NCI-H2171 (cell line): ENCODE results near the gene BHLHA15.

Experiments
- DNase-seq: peaks from one replicate; lab custom pipeline; 2025; lab: John Stamatoyannopoulos, UW

Gene BHLHA15

DNA sequence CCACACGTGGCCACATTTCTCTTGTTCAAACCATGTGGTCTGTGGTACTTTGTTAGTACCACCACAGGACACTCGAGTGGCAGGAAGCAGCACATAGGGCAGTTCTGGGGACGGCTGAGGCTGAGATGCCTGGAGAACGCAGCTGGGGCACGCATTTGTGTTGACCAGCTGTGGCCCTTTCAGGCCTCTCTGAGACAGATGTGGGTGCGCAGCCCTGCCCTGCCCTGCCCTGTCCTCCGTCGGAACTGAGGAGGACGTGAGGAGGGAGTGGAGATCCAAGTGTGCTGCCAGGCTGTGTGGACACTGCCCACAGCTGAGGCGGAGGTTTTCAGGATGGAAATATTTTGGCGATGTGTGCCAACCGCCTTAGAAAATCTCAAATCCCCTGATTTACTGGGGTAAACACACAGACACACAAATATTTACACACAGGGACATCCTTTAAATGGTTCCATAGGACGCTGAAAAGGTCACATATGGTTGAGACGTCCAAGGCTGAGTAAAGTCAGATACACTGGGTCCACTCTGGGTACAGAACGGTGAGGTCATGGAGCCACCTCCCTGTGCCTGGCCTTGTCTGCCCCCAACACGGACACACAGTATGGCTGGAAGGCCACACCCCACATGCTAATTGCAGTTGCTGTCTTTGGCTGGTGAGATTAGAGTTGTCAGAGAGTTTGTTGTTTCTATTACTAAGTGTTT, 14.8 kb downstream of the BHLHA15 start:
- no peak for DNase-seq

DNA sequence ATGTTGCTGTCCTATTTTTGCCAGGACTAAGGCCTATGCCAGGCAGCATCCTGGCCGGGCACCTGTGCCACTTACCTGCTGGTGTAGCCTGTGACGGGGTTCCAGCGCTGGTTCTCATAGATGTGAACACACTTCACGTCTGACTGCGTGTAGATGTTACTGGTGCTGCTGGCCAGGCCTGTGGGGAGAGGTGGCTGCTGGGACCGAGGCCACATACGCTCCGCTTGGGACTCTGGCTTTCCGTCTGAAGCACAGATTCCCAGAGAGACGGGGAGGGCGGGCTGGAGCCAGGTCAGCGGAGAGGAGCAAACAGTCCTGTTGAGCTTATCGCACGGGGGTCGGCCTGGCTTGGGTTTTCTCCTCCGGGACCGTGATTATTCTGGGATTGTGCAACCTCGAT, 16.7 kb downstream of the BHLHA15 start:
- no peak for DNase-seq

DNA sequence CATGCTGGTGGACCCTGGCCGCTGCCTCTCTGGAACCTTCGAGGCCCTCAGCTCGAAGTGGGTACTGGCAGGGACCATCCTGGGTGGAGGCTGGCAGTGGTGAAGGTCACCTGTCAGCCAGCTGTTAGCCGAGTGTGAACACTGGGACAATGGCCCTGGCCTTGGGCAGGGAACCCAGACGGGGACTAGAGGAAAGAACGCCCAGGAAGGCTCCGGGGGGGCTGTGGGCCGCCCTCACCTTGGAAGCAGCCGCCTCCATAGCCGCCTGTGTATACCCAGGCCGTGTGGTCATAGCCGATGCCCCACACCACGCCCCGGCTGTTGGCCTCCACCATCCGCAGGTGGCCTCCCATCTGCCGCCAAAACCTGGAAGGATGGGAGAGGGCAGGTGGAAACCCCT, 17.6 kb downstream of the BHLHA15 start:
- DNase-seq: no peak

DNA sequence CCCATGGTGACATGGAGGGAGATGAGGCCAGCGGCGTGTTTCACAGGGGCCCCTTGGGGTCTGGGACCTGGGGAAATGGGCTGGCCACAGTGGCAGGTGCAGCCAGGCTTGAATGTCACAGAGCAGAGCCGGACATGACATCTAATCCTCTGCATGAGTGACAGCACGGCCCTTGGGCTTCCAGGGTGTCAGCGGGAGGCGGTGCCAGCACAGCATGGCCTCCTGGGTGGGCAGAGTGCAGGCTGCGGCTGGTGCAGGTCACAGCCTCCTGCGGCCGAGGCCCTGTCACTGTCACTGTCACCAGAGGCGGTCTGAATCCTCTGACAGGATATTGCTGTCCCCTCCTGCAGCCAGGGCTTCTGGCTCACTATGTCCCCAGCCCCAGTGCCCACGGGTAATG, 18.2 kb downstream of the BHLHA15 start:
- DNase-seq: no peak

DNA sequence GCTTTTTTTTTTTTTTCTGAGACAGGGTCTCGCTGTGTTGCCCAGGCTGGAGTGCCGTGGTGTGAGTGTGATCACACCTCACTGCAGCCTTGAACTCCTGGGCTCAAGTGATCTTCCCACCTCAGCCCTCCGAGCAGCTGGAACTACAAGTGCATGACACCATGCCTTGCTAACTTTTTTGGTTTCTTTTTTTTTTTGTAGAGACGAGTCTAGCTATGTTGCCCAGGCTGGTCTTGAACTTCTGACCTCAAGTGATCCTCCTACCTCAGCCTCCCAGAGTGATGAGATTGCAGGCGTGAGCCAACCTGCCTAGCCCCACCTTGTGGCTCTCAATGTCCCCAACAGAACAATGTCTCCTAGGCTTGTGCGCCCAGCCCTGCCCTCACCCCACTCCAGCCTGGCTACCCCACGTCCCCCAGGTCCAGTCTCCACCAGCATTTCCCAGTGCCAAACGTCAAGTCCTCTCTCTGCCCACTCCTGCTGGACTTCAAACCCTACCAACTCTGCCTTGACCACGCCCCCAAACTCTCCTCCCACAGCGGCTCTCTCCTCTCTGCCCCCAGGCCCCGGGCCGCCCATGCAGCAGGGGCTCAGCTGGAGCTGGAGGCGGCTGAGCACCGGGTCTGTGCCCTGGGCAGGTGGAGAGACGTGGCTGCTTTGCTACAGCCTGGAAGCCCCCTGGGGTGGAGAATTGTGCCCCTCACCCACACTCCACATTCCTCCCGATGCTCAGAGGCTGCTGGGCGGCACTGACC, 18.9 kb downstream of the BHLHA15 start:
- DNase-seq: no peak

DNA sequence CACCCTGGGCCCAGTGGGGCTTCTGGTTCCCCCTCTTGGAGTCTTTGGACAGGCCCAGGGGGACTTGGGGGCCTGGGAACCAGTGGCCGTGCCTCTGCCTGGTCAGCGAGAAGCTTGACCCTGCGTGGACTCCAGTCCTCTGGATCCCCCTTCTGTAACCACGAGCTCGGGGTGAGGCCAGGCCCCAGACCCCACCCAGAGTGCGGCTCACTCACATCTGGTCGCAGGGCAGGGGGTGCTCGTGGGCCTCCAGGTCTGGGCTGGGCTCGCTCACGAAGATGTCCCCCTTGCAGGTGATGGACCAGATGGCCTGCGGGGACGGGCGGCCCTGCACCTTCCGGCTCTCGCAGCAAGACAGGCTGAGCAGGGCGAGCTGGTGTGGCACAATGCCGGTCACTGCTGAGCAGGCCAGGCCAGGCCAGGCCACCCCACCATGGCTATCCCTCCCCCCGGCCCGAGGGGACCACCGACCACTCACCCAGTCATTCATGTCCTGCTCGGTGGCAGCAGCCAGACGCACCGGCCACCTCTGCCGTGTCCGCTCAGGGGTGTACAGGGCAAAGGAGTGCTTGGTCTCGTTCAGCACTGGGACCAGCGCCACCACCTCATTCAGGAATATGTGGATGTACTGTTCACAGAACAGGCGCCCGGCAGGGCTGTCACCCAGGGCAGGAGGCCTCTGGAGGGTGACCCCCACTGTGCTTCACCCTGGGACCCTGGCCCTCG, 19.7 kb downstream of the BHLHA15 start:
- DNase-seq: no peak

DNA sequence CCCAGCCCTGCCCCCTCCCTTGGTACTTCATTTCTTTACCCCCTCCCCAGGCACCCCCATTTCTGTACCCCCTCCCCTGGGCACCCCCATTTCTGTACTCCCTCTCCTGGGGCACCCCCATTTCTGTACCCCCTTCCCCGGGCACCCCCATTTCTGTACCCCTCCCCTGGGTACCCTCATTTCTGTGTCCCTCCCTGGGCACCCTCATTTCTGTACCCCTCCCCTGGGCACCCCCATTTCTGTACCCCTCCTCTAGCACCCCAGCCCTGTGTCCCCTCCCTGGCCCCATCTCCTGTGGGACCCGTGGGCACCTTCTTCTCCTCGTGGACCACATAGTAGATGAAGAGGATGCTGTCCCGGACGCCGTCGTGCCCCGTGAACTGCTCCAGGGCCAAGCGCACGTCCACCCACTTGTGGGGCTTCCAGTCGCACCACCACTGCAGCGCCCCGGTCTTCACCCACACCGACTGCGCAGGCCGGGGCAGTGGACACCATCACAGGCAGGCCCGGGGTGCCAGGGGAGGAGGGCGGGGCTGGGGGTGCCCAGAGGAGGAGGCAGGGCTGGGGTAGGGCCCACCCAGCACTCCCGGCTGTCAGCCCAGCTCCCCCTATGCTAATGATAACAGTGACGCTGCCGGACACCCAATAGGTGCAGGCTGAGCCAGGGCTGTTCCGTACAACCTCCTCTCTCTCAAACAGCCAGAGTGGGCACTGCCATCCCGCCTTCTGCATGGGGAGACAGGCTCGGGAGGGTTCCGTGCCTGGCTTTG, 20.4 kb downstream of the BHLHA15 start:
- no peak for DNase-seq

DNA sequence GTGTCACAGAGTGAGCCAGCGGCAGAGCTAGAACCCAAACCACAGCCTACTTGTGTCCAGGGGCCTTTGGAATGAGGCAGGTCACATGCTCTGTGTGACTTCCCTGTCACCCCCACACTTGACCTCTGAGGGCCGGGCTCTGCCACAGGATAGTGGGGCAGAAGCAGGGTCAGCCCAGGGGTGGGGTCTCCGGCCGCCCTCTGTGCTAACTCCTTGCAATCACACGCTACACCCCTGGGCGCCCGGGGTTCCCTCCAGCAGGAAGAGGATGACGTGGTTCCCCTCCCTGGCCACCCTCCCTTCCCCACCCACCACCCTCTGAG, 21.0 kb downstream of the BHLHA15 start:
- DNase-seq: no peak

DNA sequence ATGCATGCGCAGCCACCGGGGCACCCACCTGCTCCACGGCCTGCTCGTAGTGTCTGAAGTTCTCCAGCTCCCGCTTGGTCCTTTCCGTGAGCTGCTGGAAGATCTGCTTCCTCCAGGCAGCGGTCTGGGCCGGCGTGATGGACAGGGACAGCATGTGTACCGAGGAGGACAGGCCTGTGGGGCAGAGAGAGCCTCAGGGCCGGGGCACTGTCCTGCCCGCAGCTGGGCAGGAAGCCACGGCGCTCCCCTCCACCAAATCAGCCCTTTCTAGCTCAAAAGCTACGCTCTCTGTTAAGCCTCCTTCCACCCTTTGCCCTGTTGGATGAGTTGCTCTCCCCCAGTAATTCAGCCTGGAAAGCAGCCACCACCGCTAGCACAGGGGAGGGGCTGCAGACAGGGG, 21.6 kb downstream of the BHLHA15 start:
- no peak for DNase-seq

DNA sequence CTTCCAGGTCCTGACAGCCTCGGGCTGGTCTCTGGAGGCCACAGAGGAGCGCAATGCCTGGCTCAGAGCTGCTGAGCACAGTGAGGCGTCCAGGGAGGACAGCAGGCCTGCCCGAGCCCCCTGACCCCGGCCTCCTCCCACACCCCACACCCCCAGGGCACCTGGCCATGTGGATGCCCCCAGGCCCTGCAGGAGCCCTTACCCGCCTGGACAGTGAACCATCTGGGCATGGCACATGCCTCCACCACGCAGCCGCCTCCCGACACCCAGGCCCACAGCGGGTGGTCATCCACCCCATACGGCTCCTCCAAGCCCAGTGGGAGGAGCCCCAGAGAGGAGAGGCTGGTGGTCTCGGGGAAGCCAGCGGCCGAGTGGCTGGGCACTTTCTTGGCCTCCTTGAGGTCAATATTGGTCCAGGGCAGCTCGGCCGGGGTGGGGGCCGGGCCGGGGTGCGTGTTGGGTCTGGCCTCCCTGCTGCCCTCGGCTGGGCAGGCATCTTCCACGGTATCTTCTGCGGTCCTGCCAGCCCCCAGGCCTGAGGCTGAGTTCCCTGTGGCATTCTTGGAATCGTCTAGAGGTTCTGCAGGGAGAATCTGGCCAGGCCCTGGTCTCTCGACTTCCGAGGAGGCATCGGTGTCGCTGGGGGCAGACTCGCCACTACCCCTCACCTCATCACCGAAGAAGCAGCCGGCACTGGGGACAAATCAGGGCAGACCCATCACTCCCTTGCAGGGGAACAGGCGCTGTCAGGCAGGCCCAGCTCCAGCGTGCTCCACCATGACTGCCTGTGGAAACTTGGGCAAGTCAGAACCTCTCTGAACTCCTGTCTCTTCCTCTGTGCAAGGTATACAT, 22.2 kb downstream of the BHLHA15 start:
- no peak for DNase-seq

DNA sequence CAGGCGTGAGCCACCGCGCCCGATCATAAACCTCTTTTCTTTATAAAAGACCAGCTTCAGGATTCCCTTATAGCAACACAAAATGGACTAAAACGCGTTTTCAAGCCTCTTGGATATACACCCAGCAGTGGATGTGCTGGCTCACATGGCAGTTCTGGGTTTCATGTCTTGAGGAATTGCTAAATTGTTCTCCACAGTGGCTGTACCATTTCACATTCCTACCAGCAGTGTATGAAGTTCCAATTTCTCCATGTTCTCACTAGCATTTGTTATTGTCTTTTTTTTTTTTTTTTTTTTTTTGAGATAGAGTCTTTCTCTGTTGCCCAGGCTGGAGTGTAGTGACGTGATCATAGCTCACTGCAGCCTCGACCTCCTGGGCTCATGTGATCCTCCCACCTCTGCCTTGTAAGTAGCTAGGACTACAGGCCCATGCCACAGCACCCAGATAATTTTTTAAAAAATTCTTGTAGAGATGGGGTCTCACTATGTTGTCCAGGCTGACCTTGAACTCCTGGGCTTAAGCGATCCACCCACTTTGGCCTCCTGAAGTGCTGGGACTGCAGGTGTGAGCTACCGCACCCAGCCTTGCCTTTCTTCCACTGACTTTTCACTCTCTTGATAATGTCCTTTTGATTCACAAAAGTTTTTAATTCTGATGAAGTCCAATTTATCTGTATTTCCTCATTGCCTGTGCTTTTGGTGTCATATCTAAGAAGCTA, 23.3 kb downstream of the BHLHA15 start:
- no peak for DNase-seq

DNA sequence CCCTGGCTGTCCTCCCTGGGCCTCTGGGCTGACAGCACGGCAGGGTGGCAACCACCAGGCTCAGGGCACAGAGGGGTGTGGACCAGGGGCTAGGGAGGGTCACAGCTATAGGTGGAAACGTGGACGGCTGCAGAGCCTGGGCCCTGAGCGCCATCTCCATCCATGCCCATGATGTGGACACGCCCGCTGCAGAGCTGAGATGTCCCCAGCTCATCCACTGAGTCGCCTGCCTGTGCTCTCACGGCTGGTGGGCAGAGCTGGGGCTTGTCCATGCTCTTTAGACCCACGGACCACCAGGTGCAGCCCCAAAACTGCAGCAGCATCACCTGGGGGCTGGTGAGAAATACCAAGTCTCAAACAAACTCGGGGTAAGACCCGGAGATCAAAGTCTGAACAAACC, 24.7 kb downstream of the BHLHA15 start:
- DNase-seq: no peak

DNA sequence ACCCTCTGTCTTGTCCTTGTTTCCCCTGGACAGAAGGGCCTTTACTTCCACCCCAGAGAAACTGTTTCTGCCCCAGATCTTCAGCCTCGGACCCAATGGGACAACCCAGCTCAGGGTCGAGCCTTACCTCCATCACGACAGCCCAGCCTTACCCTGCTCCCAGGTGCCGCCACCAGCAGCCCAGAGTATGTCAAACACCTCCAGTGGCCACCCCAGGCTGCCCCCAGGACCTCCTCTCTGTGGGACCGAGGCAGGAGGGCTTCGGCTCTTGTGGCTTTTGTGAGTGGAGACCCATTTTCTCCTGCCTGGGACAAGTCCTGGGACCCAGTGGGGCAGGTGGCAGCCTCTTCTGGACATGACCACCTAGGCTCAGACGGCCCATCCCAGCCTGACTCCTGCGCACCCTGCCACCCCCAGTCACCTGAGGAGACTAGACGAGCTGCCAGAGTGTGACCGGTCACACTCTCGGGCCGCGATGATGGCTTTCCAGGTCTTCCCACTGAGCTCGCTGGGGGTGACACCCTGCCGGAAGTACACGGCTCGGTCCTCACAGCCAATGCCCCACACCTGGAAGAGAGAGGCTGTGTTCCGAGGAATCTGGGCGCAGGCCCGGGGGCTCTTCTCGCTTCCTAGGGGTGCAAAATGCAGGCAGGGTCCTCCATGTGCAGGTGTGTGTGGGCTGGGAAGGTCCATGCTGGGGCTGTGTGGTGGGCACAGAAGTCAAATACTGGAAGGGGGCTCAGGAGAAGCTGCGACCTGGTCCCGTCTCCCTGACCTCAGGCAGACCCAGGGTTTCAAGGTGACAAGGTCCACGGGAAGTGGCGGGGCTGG, 25.3 kb downstream of the BHLHA15 start:
- no peak for DNase-seq

DNA sequence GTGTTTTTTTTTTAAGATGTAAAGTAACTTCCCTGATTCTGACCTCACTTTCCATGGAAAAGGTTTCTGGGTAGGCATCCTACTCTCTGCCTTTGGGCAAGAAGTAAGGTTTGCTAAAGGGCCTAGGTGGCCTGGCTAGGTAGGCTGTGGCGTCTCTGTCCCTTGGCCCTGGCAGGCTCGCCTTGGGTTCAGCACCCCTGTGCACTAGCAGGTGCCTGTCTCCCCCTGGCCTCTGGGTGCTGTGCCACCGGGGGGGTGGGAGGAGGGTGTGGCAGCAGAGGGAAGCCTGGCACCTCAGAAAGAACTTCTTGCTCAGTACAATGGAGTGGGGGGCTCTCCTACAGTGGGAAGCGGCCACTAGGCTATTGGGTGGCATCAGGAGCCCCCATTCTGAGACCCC, 26.8 kb downstream of the BHLHA15 start:
- DNase-seq: no peak

DNA sequence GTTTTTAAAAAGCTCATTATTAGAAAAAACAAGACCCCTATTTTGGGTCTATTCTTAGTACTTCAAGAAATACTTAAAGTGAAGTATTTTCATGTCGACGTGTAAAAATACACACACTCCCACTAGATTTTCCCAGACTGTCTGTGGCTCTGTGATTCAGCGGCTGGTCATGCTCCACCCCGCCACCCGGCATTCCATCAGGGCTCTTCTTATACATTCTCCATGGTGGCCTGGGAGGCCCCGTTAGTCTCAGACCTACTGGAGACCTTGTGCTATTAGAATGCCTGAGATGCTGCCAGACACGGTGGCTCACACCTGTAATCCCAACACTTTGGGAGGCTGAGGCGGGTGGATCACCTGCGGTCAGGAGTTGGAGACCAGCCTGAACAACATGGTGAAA, 27.7 kb downstream of the BHLHA15 start:
- no peak for DNase-seq

DNA sequence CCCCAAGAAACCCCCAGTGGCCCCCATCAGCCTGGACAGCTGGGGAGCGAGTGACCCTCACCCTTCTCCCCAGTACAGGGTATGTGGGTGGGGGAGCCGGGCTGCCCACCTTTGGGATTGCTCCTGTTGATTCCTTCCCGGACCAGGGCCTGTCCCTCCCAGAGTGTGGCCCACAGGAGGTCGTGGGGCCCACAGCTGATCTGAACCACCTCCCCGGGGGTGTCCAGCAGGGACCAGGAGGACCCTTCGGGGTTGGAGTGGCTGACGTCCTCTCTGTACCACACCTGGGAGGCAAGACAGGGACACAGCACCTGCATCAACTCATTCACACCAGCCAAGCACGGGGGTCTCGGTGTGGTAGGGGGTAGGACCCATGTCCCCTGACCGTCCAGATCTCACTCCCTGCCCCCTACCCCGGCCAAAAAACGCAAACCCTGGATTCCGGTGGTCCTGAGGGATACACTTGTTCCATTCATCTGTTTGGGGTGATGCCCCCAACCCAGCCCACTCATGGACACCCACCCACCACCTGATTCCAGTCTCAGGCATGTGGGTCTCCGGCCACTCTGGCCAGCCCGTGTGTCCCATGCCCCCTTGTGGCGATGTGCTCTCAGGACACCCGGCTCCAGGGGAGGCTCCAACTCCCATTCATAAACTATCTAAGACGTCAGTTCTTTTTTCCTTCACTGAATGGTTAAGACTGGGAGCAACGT, 29.9 kb downstream of the BHLHA15 start:
- DNase-seq: no peak

DNA sequence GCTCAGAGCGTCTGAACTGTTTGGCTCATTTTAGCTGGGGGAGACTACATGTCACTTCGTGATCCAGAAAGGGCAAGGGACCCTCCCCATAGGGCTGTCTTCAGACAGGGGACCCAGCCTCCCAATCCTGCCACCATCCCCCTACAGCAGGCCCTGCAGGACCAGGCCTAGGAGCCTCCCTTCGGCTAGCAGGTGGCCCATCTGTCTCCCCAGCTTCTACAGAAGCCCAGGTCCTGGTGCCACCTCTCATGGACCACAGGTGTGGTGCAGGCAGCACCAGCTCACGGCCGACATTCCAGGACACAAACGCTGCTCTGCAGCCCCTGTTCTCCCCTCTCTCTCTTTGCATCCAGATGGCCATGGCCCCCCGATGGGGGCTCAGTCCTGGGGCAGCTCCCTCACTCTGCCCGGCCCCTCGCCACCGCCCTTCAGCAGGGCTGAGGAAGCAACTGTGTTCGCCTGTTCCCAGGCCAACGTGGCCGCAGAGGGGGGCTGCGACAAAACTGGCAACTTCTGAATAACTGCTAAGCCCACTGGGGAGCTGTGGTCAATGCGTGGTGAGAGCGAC, 30.5 kb downstream of the BHLHA15 start:
- DNase-seq: no peak

DNA sequence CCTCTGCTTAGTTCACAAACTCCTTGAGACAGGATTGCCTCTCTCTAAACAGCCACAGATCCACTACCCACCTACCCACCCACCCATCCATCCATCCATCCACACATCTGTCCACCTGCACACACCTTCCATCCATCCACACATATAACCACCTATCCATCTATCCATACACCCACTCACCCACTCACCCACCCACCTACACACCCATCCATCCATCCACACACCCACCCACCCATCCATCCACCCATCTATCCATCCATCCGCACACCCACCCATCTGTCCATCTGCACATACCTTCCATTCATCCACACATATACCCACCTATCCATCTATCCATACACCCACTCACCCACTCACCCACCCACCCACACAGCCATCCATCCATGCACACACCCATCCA, 31.1 kb downstream of the BHLHA15 start:
- no peak for DNase-seq

DNA sequence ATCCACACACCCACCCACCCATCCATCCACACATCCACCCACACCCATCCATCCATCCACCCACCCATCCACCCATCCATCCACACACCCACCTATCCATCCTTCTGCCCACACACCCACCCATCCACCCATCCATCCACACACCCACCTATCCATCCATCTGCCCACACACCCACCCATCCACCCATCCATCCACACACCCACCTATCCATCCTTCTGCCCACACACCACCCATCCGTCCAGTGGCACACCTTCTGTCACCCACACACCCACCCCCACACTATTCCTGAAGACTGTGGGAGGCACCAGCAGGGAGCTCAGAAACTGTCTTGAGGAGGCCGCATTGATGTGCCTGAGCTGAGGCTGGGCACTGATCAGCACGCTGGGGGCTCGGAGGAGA, 31.7 kb downstream of the BHLHA15 start:
- DNase-seq: no peak
